ENCODE measurements around the gene CPLX4.

Gene CPLX4

GRCh38 chr18:59318460-59319050 lies at the start of gene CPLX4:
Gene CPLX4 (minus strand): TSS chr18:59318649. CDS start chr18:59318462, 187 bp downstream.
- DNase-seq, result no peak

- no peak for DNase-seq
Measured at GRCh38 chr18:59360381-59360780, 41.9 kb upstream of the CPLX4 start.

GRCh38 chr18:59359576-59359952 lies 41.1 kb upstream of the CPLX4 start:
- no peak for DNase-seq

GRCh38 chr18:59358712-59359575 lies 40.5 kb upstream of the CPLX4 start, which contains the start of gene LMAN1:
Gene LMAN1 (minus strand): TSS chr18:59359265. CDS start chr18:59359244, 21 bp downstream.
- DNase-seq, result peak; percentile 89 to 97

GRCh38 chr18:59358414-59358711 lies 39.9 kb upstream of the CPLX4 start:
- no peak for DNase-seq

GRCh38 chr18:59357928-59358327 lies 39.5 kb upstream of the CPLX4 start:
- peak in 1 of 2 experiments; percentile 17 for DNase-seq

GRCh38 chr18:59354731-59355130 lies 36.3 kb upstream of the CPLX4 start:
- DNase-seq, result no peak

GRCh38 chr18:59353079-59353680 lies 34.7 kb upstream of the CPLX4 start:
- DNase-seq, result no peak

GRCh38 chr18:59352250-59352855 lies 33.9 kb upstream of the CPLX4 start:
- DNase-seq, result no peak

- DNase-seq, result no peak
Measured at GRCh38 chr18:59345556-59345955, 27.1 kb upstream of the CPLX4 start.

GRCh38 chr18:59344996-59345395 lies 26.5 kb upstream of the CPLX4 start:
- DNase-seq, result no peak

GRCh38 chr18:59343926-59344325 lies 25.5 kb upstream of the CPLX4 start:
- no peak for DNase-seq

- no peak for DNase-seq
Measured at GRCh38 chr18:59340817-59341216, 22.4 kb upstream of the CPLX4 start.

- DNase-seq, result no peak
Measured at GRCh38 chr18:59340312-59340711, 21.9 kb upstream of the CPLX4 start.

GRCh38 chr18:59332986-59333385 lies 14.5 kb upstream of the CPLX4 start:
- no peak for DNase-seq

- no peak for DNase-seq
Measured at GRCh38 chr18:59328683-59329082, 10.2 kb upstream of the CPLX4 start.

- no peak for DNase-seq
Measured at GRCh38 chr18:59325965-59326364, 7.5 kb upstream of the CPLX4 start.

GRCh38 chr18:59324623-59324971 lies 6.1 kb upstream of the CPLX4 start:
- no peak for DNase-seq

- no peak for DNase-seq
Measured at GRCh38 chr18:59323931-59324622, 5.6 kb upstream of the CPLX4 start.

GRCh38 chr18:59311631-59312030 lies 6.8 kb downstream of the CPLX4 start:
- no peak for DNase-seq

GRCh38 chr18:59308938-59309260 lies 9.6 kb downstream of the CPLX4 start:
- DNase-seq, result no peak

GRCh38 chr18:59308248-59308937 lies 10.1 kb downstream of the CPLX4 start:
- peak; percentile 46 to 77 for DNase-seq

- DNase-seq, result no peak
Measured at GRCh38 chr18:59306640-59307039, 11.8 kb downstream of the CPLX4 start.
